NOMO-1 treated with DMSO at 0.1 percent for 48 hours (cell line): ENCODE data around the gene CDH22.

Experiments
- DNase-seq: peaks from one replicate; lab custom pipeline; 2025; ENCODE audit not compliant: unreplicated experiment; lab: John Stamatoyannopoulos, UW

CDH22 gene

DNA sequence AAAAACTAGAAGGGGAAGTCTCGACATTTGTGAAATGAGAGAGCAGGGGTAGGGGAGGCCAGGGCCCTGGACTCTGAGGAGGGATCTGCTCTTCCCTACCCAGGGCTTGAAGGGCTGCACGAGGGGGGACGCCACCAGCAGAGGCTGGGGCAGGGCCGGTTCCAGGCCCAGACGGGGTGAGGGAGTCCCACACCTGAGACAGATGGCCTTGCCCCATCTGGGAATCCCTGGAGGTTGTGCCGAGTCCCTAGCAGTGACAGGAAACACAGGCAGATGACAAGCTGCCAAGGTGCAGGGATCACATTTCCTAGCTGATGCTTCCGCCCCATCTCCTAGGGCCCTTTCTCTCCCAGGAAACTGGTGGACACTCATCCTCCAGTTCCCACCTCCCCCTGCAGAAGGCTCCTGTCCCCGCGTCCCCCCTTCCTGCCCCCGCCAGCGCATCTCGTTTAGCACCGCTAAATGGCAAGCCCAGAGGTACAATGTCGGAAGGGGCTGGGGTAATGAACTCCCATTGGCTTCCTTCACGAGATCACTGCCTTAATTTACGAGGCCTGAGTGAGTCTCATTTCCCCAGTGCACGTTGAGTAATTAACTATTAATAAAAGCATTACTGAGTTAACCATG is 35.2 kb upstream of the CDH22 start:
- peak; percentile 26 for DNase-seq

DNA sequence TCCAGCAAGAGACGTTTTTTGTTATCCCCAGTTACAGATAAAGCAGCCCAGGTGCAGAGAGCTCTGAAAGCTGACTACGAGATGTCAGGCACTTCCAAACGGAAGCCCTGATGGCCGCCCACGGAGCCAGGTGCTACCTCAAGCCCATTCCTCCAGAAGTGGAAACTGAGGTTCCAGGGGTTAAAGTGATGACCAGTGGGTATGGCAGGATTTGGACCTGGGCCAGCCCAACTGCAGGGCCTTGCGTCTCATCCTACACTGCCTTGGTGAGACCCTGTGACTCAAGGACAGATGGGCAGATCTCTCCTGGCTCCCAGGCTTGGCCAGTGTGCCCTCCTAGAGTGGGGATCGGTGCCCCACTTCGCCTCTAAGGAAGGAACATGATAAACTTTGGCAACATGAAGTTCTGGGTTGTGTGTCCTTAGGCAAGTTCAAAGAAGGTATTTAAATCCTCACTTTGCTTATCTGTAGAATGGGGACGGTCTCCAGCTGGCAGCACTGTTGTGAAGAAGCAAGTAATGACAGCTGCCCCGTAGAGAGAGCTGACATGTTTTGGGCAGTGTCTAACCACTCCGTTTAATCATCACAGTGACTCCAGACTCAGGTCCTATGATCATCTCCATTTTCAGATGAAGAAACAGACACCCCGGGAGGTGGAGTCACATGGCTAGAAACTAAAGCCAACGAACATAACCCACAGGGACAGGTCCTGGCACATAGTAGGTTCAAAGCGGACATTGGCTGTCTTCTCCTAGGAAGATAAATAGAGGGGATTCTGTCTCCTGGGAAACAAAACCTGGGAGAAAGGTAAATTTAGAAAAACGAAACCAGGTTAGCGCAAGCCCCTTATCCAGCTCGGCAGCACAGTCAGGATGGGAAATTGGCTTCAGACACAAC is 34.4 kb upstream of the CDH22 start:
- no peak for DNase-seq

DNA sequence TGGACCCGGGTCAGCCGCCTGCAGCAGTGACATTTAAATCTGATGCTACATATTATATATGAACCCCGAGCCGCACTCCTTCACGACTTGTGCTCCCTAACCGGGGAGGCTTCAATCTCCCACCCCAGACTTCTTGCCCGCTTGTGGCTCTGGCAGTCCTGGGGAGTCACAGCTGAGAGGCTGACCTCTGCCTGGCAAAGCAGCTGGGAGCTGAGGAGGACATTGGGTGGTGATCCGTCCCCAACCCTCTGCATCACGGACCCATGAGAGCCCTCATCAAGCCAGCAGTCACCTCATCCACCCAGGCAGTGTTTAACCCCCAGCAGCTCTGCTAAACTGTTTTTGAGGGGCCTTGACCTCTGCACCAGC is 33.7 kb upstream of the CDH22 start:
- no peak for DNase-seq

DNA sequence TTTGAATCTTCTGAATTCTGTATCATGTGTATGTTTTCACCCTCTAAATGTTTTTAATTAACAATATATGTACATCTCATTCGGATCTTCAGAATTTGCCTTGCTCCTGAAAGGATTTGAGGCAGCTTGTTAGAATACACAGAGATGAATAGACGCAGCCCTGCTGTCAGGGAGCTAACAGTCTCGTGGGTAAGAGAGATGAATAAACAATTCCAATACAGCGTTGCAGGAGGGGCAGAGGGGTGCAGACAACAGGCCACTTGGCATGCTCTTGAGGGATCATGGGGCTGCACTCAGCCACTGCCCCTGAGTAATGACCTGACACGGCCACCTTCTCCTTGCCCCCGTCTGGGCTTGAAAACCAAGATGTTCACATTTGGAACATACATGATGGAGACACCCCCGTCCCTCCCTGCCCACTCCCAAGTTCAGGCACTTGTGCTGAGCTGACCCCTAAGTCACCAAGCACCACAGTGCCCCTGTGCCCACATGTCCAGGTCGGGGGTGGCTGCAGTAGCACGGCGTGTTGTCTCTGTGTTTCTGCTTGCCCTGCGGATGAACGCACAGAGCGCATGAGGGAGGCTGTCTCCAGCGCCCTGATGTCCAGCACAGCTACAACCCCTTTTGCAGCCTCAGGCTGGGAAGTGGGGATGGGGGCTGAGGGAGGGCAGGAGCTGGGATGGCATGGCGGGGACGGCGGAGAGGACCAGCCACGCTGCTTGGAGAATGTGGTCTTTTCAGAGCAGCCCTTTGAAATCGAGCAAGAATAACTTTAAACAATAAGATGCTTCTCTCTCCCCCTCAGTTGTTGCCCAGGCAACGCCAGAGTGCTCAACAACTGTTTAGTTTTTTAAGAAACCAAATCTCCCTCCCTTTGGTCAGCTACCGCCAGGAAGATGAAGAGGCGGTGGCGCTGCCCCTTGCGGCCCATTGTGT is 33.0 kb upstream of the CDH22 start:
- DNase-seq: no peak

DNA sequence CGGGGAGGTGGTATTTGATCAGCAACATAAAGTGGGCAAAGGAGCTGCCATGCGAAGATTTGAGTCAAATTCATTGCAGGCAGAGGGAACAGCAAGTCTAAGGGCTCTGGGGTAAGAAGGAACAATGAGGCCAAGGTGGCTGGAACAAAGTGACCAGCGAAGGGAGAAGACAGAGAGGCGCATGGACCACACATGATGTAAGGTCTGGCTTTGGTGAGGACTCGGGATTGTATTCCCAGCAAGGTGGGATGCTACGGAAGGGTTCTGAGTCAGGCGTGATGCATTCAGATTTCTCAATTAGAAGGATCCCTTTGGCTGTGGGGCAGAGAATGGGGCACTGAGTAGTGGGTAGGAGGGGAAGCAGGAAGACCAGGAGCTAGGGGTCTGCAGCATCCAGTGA is 30.7 kb upstream of the CDH22 start:
- DNase-seq: no peak

DNA sequence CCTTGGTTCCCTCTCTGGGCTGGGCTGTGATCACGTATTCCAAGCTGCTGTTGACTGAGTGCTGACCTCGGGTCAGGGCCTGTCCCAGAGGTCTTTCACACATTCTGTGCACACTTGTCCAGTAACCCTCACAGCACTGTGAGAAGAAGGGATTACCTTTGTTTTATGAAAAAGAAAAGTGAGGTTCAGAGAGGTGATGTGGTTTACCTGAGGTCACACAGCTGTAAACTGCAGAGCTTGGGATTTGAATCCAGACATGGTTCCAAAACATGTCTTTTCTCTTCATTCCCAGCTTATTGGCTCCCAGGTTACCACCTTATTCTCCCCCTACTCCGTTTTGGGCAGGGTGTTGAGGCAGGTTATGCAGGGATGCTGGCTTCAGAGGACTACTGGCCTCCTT is 28.4 kb upstream of the CDH22 start:
- no peak for DNase-seq

DNA sequence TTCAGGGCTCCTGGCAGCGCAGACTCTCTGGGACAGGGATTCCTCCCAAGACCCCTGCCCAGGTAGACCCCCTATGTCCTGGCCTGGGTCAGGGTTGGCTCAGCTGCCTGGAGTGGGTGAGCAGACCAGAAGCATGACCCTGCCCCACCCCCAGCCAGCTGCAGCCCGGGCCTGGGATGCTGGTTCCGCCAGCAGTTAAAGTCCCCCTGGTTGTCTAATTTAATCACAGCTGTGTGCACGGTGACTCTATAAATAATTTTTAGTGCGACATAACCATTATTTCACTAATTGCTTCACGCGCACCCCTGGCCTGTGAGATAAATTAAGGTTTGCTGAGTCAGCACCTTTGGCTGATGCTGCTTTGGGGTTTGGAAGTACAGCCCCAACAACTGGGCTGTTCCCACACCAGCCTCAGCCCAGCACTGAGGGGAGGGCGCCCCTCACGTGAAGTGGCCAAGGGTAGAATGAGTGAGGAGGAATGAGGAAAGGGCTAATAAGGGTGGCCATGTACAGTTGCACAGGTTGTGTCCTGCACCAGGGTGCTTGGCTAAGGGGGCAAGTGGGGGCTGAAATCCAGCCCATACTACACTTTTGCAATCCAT is 26.1 kb upstream of the CDH22 start:
- no peak for DNase-seq

DNA sequence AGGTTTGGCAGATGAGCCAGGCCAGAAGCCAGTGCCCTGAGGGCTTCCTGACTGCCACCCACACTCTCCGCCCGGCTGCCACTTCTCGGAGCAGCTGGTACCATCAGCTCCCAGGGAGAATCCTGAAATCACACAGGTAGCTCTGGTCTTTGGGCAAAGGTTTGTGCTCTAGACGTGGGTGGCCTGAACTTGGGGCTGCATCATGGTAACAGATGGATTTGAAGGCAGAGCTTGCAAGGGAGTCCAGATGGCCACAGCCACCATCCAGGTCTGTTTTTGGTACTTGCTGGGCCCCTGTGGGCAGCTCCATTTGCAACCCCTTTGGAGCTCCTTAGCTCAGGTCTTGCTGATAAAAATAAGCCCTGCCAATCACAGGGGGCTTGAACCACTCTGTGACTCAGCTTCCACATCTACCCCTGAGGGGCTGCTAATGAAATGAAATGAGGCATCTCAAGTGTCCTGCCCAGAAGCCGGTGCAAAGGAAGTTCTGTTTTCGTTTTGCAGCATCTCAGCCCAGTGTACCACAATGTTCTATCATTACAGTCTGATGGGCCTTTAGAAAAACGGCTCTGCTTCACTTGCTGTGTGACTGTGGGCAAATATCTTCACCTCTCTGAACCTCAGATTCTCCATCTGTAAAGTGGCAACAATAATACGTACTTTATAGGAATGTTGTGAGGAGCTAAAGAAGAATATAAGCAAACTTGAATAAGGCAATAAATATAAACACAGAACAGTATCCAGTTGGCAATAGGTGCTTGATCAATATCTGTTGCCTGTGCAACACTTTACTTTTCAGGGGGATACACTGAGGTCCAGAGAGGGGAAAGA is 25.1 kb upstream of the CDH22 start:
- DNase-seq: no peak

DNA sequence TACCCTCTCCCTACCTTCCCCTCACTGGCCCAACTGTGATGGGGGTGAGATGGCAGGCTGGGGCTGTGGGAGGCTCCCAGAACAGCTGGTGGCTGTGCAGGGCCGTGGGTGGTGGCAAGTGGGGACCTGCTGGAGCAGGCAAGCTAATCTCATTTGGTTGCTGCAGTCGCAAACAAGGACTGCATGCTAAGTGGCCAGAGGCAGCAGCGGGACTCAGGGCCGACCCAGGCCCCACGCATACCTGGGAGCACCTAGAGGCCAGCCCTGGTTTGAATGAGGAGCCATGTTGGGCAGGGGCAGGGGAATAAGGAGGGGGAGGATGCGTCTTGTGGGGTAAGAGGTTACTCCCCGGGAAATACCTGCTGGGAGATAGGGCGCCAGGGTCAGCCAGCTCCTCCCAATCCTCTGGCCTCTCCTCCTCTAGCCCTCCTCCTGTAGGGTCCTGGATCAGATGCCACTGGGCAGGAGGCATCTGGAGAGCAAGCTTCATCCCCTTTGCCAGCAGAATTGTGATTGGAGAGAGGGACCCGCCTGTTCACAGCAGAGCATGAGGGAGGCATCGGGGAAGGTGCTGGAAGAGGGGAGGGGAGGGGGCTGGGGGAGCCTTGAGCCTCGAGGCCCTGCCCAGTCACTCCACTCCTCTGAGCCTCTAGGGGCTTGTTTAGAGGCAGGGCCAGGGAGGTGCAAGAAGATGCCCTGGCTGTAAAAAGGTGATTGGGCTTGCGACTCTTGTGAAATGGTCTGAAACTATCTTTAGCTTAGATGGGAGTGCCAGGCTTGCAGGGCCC is 24.3 kb upstream of the CDH22 start:
- DNase-seq: no peak

DNA sequence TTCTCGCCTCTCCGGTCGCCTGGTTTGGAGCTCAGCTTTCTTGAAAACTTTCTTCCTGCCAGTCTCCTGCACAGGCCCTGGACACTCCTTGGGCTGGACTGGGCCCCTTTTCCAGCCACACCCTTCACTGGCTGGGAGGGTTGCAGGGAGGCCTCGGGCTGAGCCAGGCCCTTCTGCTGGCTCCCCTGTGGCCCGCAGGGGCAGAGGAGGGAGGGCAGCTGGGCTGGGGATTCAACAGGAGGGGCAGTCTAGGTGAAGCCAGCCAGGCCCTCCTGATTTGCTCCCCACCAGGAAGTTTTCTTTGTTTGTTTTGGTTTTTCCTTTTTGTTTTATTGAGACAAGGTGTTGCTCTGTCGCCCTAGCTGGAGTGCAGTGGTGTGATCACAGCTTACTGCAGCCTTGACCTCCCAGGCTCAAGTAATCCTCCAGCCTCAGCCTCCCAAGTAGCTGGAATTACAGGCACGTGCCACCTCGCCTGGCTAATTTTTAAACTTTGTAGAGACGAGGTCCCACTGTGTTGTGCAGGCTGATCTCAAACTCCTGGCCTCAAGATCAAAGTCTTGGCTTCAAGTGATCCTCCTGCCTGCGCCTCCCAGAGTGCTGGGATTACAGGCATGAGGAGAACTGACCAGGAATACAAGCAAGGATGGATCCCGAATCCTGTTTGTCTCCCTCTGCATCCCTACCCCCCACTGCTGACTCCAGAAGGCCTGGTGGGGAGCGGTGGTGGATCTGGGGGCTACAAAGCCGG is 23.5 kb upstream of the CDH22 start:
- DNase-seq: no peak

DNA sequence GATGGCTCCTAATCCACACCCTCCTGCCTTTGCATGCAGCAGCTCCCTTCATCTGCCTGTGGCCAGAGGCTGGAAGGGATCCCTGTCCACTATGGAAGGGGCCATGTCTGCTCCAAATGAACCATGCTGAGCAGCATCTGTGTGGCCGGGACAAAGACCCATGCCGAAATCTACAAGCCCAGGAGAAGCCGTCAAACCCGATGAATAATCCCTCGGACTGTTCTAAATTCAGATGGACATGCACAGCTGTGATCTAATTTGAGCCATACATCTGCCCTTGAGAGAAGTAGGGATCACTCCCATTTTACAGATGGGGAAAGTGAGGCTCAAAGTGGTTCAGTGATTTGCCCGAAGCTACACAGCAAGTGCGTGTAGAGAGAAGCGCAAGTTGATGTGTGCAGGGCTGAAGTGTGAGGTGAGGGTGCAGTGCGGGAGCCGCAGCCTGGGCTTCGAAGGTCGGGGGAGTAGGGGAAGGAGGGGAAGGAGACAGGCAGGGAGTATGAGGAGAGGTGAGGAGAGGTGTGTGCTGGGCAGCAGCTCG is 22.6 kb upstream of the CDH22 start:
- DNase-seq: no peak

DNA sequence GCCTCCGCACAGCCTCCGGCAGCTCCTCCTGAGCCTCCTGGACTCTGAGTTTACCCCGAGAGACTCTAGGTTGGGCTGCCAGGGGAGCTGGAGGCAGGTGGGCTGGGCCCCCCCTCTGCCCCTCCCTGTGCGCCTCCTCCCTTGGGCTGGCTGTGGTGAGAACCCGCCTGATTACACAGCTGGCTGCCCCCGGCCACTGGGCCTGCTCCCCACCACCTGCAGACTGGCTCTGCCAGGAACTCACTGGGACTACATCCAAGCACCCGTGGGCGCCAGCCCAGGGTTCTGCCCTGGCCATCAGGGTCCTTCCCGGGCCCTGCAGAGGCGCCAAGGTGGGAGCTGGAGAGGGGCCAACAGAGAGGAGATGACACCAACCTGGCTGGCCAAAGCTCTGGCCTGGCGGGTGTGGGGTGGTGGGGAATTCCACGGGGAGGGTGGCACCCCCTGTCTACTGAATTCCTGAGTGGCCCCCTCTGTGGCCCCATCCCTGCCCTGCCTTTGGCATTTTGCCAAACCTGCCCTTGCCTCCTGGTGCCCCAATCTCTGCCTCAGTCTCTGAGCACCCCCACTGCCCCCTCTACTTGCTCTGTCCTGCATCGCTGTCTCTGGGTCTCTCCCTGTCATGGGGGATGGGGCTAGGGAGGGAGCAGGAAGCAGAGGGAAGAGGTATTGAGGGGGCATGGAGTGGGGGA is 21.9 kb upstream of the CDH22 start:
- DNase-seq: no peak

DNA sequence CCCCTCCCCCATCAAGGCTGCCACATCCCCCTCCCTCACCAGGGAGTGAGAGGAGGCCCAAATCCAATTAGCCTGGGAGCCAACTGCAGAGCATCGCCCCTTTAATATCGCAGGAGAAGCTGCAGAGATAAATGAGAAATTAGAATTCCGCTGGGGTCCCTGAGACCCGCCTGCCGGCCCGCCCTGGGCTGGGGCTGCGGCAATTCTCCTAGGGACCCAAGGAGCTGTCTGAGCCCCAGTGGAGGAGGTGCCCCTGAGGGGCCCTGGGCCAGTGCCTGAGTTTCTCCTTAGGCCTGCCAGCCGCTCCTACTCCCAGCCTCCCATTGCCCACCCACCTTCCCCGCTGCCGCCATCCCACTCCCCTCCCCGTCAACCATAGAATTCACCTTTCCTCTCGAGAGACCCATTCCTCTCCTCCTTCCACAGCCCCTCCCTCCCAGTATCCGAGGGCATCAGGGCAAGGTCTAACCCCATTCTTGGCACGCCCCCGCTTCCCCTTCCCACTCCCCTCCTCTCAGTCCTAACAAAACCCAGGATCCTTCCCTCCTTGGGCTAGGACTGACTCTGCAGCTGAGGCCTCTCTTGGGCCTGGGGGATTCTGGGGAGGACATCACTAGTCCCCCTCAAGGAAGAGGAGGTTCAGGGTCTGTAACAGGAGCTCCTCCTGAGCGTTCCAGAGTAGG is 20.0 kb upstream of the CDH22 start:
- no peak for DNase-seq

DNA sequence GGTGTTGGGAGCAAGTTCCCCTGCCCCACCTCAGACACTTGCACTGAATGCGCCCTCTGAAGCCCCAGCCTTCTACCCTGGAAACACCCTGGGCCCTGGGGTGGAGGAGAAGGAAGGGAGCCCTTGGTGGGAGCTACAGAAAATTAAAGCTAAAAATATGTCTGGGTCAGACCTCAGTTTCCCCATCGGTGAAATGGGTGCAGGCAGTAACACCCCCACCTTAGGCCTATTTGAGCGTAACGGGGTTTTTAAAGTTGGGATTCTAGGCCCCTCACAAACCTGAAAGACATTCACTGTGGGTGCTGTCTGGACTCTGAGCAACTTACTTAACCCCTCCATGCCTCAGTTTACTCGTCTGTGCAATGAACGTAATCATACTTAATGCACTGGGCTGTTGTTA is 19.3 kb upstream of the CDH22 start:
- DNase-seq: no peak

DNA sequence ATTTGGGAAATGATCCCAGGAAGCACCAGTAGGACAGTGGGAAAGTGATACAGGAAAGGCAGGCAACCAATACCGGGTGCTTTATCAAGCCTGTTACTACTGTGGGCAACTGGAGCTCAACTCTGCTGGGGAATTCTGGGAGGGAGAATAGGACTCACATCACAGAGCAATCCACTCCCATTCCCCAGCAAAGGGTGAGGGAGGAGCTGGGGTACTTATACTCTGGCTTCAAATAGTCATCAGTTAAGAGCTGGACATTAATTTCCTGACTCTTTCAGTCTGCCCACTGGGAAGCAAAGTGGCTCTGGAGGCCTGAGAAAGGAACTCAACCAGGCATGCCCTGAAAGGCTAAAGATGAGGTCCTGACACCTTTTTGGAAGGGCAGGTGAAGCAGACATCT is 17.5 kb upstream of the CDH22 start:
- no peak for DNase-seq

DNA sequence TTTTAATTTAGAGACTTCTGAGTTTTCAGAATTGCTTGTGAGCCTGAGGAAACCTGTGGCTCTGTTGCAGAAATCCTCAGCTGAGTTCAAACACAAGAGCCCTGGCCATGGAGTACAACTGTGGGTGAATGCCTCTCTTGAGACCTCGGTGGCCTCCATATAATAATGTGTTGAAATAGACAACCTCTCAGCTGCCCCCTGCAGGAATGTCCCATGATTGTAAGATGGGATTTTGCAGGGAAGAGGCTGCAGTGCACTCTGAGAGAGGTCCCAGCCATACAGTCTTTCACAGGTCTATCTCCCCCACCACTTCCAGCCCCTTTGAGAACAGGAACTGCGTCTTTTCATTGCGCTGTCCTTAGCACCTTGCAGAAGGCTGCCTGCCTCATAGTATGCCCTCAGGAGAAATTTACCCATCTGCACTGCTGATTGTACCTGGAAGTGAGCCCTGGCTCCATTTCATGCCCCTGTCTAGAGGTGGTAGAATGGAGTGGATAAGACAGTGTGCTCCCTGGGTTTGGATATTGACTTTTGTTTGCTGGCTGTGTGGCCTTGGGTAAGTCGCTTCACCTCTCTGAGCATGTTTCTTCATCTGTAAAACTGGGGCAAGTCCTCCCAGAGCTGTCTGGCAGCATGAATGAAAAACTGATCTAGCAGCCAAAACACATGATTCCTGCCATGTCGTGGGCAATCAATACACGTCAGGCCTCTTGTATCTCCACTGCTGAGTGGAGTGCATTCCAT is 16.8 kb upstream of the CDH22 start:
- DNase-seq: peak; percentile 16

DNA sequence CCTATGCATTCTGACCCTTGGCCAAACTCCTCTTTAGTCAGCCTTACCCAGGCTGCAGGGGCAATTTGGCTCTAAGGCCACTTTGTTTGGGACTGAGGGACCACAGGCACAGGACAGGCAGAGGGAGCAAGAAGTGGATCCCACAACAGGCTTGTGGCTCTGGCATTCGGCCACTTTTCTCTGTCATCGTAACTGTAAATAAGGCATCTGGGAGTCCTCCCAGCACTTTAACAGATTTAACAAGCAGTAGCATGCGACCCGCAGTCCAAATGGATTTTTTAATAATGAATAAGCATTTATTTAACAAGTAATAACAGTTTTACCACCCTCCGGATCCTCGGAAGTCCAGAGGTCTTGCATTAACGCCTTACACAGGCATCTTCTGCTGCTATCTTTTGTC is 16.1 kb upstream of the CDH22 start:
- DNase-seq: no peak
